HepG2 (cell line): Measurements from ENCODE around the gene RCC2. TPM values are rescaled to one million over a fixed set of nuclear protein-coding genes. Genes with fewer than 3 reads are reported as not detected.
A peak's percentile ranks its signal among the peaks of the same experiment; 100 is the strongest.

Source experiments
- ARID3A ChIP-seq: IDR thresholded peaks from 2 replicates; pipeline ENCODE4 v1.6.1; 2012; ENCODE audit warnings: low read depth, low read length, improper control_type of control experiment
- ARID5B ChIP-seq: IDR thresholded peaks from 2 replicates; pipeline ENCODE4 v1.4.0; 2020; ENCODE audit warnings: mild to moderate bottlenecking, missing genetic modification reagents
- BCL6 ChIP-seq: IDR thresholded peaks from 2 replicates; pipeline ENCODE4 v1.6.1; 2016; ENCODE audit warnings: missing genetic modification reagents, missing compliant biosample characterization
- ETV5 ChIP-seq: IDR thresholded peaks from 2 replicates; pipeline ENCODE4 v1.6.1; 2018; ENCODE audit warnings: missing biosample characterization, missing genetic modification reagents, inconsistent platforms, borderline replicate concordance
- HDAC2 ChIP-seq: sonication (generic); formaldehyde crosslinking; IDR thresholded peaks from 2 replicates; pipeline ENCODE4 v1.4.0; 2020; ENCODE audit warnings: missing genetic modification reagents
- HNF4A ChIP-seq: sonication (generic); formaldehyde crosslinking; IDR thresholded peaks from 2 replicates; pipeline ENCODE4 v1.4.0; 2020; ENCODE audit warnings: missing genetic modification reagents
- HOXA3 ChIP-seq: sonication (generic); formaldehyde crosslinking; IDR thresholded peaks from 2 replicates; pipeline ENCODE4 v1.5.0; 2020; ENCODE audit warnings: missing genetic modification reagents
- MED1 ChIP-seq: sonication (generic); formaldehyde crosslinking; IDR thresholded peaks from 2 replicates; pipeline ENCODE4 v1.4.0; 2020; ENCODE audit warnings: missing genetic modification reagents
- NCOR1 ChIP-seq: fragments of 200-600 bp; sonication (generic); IDR thresholded peaks from 2 replicates; pipeline ENCODE4 v1.7.0; 2017; ENCODE audit warnings: antibody characterized with exemption, low read length, borderline replicate concordance
- NR2C2 ChIP-seq: sonication (generic); formaldehyde crosslinking; IDR thresholded peaks from 2 replicates; pipeline ENCODE4 v1.4.0; 2020; ENCODE audit warnings: missing genetic modification reagents, mild to moderate bottlenecking, moderate library complexity, borderline replicate concordance
- NR2F1 ChIP-seq, 2 experiments: fragments of 450-650 bp in 1 of 2; formaldehyde crosslinking in 1 of 2; IDR thresholded peaks; 2 replicates each; pipeline versions ENCODE4 v1.5.0 to v1.6.1; 2016 to 2020; ENCODE audit warnings: mild to moderate bottlenecking in 1 of 2, missing compliant biosample characterization in 1 of 2, missing genetic modification reagents in 1 of 2, moderate library complexity in 1 of 2
- NR2F2 ChIP-seq: IDR thresholded peaks from 2 replicates; pipeline ENCODE4 v1.6.1; 2012; ENCODE audit warnings: low read depth, inconsistent platforms, borderline replicate concordance
- NR2F6 ChIP-seq, 2 experiments: IDR thresholded peaks; 2 replicates each; pipeline ENCODE4 v1.6.1; 2016; ENCODE audit warnings: antibody characterized with exemption in 1 of 2, mild to moderate bottlenecking in 1 of 2
- PITX1 ChIP-seq: sonication (generic); formaldehyde crosslinking; IDR thresholded peaks from 2 replicates; pipeline ENCODE4 v1.5.1; 2020; ENCODE audit warnings: mild to moderate bottlenecking, missing genetic modification reagents
- RARA ChIP-seq: IDR thresholded peaks from 2 replicates; pipeline ENCODE4 v1.6.1; 2016; ENCODE audit warnings: missing genetic modification reagents, missing compliant biosample characterization
- RXRA ChIP-seq: sonication (generic); formaldehyde crosslinking; IDR thresholded peaks from 2 replicates; pipeline ENCODE4 v1.5.1; 2020; ENCODE audit warnings: missing genetic modification reagents
- RXRB ChIP-seq: IDR thresholded peaks from 2 replicates; pipeline ENCODE4 v1.6.1; 2016; ENCODE audit warnings: borderline replicate concordance, missing genetic modification reagents, missing compliant biosample characterization
- SALL1 ChIP-seq: sonication (generic); formaldehyde crosslinking; IDR thresholded peaks from 2 replicates; pipeline ENCODE4 v1.8.0; 2022; ENCODE audit warnings: mild to moderate bottlenecking, missing genetic modification reagents
- SAP130 ChIP-seq: IDR thresholded peaks from 2 replicates; pipeline ENCODE4 v1.6.1; 2016; ENCODE audit warnings: low read depth
- SKI ChIP-seq: fragments of 450-650 bp; IDR thresholded peaks from one replicate; pipeline ENCODE4 v1.6.1; 2018; ENCODE audit warnings: mild to moderate bottlenecking; ENCODE audit not compliant: partially characterized antibody
- SMARCE1 ChIP-seq: fragments of 450-650 bp; IDR thresholded peaks from 2 replicates; pipeline ENCODE4 v1.6.1; 2017; ENCODE audit warnings: borderline replicate concordance
- SOX13 ChIP-seq, 3 experiments: fragments of 450-650 bp in 1 of 3; sonication (generic) in 1 of 3; formaldehyde crosslinking in 1 of 3; IDR thresholded peaks in 2 of 3; conservative IDR thresholded peaks in 1 of 3; 2 replicates each; pipeline versions ENCODE4 v1.5.0 to v1.6.1; 2016 to 2020; ENCODE audit warnings: antibody characterized with exemption in 1 of 3, mild to moderate bottlenecking in 1 of 3, missing compliant biosample characterization in 1 of 3, missing genetic modification reagents in 1 of 3, moderate library complexity in 1 of 3
- TBL1XR1 ChIP-seq: fragments of 150-350 bp; IDR thresholded peaks from 2 replicates; pipeline ENCODE4 v1.6.1; 2014; ENCODE audit warnings: borderline replicate concordance, low read length; ENCODE audit not compliant: partially characterized antibody
- THYN1 ChIP-seq: sonication (generic); formaldehyde crosslinking; IDR thresholded peaks from 2 replicates; pipeline ENCODE4 v1.8.1; 2023; ENCODE audit warnings: low read depth, mild to moderate bottlenecking, moderate library complexity, missing genetic modification reagents, borderline replicate concordance
- ZNF577 ChIP-seq: sonication (generic); formaldehyde crosslinking; IDR thresholded peaks from 2 replicates; pipeline ENCODE4 v1.4.0; 2020; ENCODE audit warnings: mild to moderate bottlenecking, low read depth, missing genetic modification reagents, borderline replicate concordance
- ZNF891 ChIP-seq: sonication (generic); formaldehyde crosslinking; IDR thresholded peaks from 2 replicates; pipeline ENCODE4 v1.5.0; 2020; ENCODE audit warnings: mild to moderate bottlenecking, missing genetic modification reagents
- polyA plus RNA-seq, 8 experiments: library from polyadenylated mRNA; depleted of rRNA in 3 of 8; stranded (reverse) in 7 of 8; unstranded in 1 of 8; fragments of >200 nt; fragmentation: Illumina TruSeq in 4 of 8; extraction: Trizol in 4 of 8; gene quantifications; 2 replicates each; pipeline versions ENCODE4 v1.2.1 to v1.2.3, GENCODE V29; 2011 to 2016; ENCODE audit warnings: low read depth in 4 of 8, missing spikeins in 1 of 8, mixed read lengths in 1 of 8; ENCODE audit not compliant: insufficient read depth in 1 of 8
- total RNA-seq, 5 experiments: library from RNA; depleted of rRNA; stranded (reverse); fragments of >200 nt; fragmentation: Illumina TruSeq; extraction: Trizol; gene quantifications; 2 replicates each; pipeline ENCODE4 v1.2.3, GENCODE V29; 2016; ENCODE audit warnings: low read depth in 1 of 5

Gene RCC2
- total and polyA plus RNA-seq, 2 of the 13 experiments (the other 11 are each of a cell fraction or from before 2014, with no cell fraction given), result 20.5 to 55.8 TPM

- TF ChIP-seq ARID5B (CRISPR knock-in tag), result peak; percentile 26; the same call in 1 of the 2 replicates
- no peak for TF ChIP-seq ZNF891 (CRISPR knock-in tag)
- TF ChIP-seq BCL6 (CRISPR knock-in tag), result peak; percentile 77
- TF ChIP-seq RXRA (CRISPR knock-in tag), result peak; percentile 93
- no peak for TF ChIP-seq THYN1 (CRISPR knock-in tag)
- TF ChIP-seq HDAC2 (CRISPR knock-in tag), result 0 out of 2 replicates have a peak, but pooled peaks have one; percentile 16
- TF ChIP-seq HOXA3, result peak; percentile 35; the same call in 1 of the 2 replicates
- TF ChIP-seq NR2F2, result 0 out of 2 replicates have a peak, but pooled peaks have one; percentile 34
- peak; percentile 73 for TF ChIP-seq PITX1 (CRISPR knock-in tag)
- TF ChIP-seq SMARCE1, result no peak
- peak; percentile 38; the same call in 1 of the 2 replicates for TF ChIP-seq SAP130
- peak; percentile 69 for TF ChIP-seq HNF4A (CRISPR knock-in tag)
- TF ChIP-seq NR2F1 (CRISPR knock-in tag; IDR thresholded peaks at IDR 0.05), result peak in 1 of 2 experiments; percentile 56; a peak in 1 of 4 replicates
- peak; percentile 48; the same call in 1 of the 2 replicates for TF ChIP-seq SALL1 (CRISPR knock-in tag)
- TF ChIP-seq NCOR1, result peak; percentile 46; the same call in 1 of the 2 replicates
- TF ChIP-seq SOX13 (IDR thresholded peaks at IDR 0.05), result no peak
- 0 out of 4 replicates have a peak, but pooled peaks of 1 of the 2 experiments have one; percentile 12 for TF ChIP-seq SOX13 (CRISPR knock-in tag; conservative IDR thresholded peaks at IDR 0.05 in 1 of 2, IDR thresholded peaks at IDR 0.05 in 1 of 2)
- TF ChIP-seq NR2C2 (CRISPR knock-in tag), result peak; percentile 18; the same call in 1 of the 2 replicates
- peak; percentile 39; the same call in 1 of the 2 replicates for TF ChIP-seq NR2F6 (IDR thresholded peaks at IDR 0.05)
- peak; percentile 55; the same call in 1 of the 2 replicates for TF ChIP-seq NR2F6 (CRISPR knock-in tag; IDR thresholded peaks at IDR 0.05)
- TF ChIP-seq RARA (CRISPR knock-in tag), result peak; percentile 94
- no peak for TF ChIP-seq ZNF577 (CRISPR knock-in tag)
- TF ChIP-seq TBL1XR1, result peak; percentile 91
- 0 out of 2 replicates have a peak, but pooled peaks have one; percentile 27 for TF ChIP-seq ETV5 (CRISPR knock-in tag)
- peak; percentile 50 for TF ChIP-seq RXRB (CRISPR knock-in tag)
- peak; percentile 96 for TF ChIP-seq SKI
- no peak for TF ChIP-seq MED1 (CRISPR knock-in tag)
- no peak for TF ChIP-seq ARID3A
Observed at GRCh38 chr1:17432412-17432811, 7.1 kb downstream of the RCC2 start (continued).
